GM20000 (cell line): ENCODE results near the gene CD68.

Experiments used
- DNase-seq: peaks from one replicate; pipeline ENCODE4 v3.0.0; 2012; ENCODE audit warnings: low spot score
- TF ChIP-seq, protein P1 (sequence below): IDR thresholded peaks from 2 replicates; pipeline ENCODE4 v1.5.1; 2012; ENCODE audit warnings: mild to moderate bottlenecking, control low read depth; ENCODE audit errors: extremely low read depth, missing control alignments

The CD68 gene

GRCh38 chr17:7577327-7578199, 1.9 kb upstream of the CD68 start:
- DNase-seq, result no peak
- TF ChIP-seq, protein P1, sequence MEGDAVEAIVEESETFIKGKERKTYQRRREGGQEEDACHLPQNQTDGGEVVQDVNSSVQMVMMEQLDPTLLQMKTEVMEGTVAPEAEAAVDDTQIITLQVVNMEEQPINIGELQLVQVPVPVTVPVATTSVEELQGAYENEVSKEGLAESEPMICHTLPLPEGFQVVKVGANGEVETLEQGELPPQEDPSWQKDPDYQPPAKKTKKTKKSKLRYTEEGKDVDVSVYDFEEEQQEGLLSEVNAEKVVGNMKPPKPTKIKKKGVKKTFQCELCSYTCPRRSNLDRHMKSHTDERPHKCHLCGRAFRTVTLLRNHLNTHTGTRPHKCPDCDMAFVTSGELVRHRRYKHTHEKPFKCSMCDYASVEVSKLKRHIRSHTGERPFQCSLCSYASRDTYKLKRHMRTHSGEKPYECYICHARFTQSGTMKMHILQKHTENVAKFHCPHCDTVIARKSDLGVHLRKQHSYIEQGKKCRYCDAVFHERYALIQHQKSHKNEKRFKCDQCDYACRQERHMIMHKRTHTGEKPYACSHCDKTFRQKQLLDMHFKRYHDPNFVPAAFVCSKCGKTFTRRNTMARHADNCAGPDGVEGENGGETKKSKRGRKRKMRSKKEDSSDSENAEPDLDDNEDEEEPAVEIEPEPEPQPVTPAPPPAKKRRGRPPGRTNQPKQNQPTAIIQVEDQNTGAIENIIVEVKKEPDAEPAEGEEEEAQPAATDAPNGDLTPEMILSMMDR, result no peak

GRCh38 chr17:7579834-7580603, 581 bp downstream of the CD68 start:
- TF ChIP-seq, protein P1, result no peak
- no peak for DNase-seq

GRCh38 chr17:7580604-7581575, 1.5 kb downstream of the CD68 start:
- TF ChIP-seq, protein P1, result no peak
- peak; percentile 5 for DNase-seq

DNA sequence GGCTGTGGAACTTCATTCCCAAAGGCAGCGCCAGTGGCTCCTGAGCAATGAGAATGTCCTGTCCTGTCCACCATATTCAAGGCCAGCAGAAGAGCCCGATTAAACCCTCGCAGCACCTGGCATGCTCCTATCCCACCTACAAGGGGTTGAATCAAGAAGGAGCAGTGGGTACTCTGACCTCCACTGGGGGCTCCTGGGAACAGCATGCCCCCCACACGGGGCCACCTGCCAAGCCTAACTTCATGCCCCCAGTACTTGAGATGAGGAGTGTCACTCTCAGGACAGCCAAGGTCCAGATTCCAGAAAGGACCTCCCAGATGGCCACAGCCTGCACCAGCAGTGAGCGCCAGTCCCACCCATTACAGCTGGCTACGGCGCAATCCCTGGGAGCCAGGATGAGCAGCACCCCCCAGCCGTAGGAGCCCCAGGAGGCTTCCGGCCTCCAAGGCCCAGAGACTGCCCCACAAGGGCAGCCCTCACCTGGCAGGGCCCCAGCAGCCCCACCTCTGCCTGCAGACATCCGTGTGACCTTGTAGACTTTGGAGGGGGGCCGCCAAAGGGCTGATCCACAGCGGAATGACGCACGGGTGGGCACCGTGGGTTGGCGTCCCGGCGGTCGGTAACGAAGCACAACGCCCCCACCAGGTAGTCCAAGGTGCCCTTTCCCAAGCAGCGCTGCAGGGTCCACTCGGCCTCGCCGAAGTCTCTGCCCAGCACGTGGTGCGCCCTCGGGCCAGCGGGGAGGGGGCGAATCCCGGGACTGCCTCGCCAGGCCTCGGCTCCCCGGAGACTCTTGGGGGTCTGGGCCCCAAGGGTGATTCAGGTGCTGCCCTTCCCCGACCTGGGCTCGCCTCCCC, 3.2 kb downstream of the CD68 start:
- TF ChIP-seq, protein P1, result no peak
- DNase-seq, result no peak

DNA sequence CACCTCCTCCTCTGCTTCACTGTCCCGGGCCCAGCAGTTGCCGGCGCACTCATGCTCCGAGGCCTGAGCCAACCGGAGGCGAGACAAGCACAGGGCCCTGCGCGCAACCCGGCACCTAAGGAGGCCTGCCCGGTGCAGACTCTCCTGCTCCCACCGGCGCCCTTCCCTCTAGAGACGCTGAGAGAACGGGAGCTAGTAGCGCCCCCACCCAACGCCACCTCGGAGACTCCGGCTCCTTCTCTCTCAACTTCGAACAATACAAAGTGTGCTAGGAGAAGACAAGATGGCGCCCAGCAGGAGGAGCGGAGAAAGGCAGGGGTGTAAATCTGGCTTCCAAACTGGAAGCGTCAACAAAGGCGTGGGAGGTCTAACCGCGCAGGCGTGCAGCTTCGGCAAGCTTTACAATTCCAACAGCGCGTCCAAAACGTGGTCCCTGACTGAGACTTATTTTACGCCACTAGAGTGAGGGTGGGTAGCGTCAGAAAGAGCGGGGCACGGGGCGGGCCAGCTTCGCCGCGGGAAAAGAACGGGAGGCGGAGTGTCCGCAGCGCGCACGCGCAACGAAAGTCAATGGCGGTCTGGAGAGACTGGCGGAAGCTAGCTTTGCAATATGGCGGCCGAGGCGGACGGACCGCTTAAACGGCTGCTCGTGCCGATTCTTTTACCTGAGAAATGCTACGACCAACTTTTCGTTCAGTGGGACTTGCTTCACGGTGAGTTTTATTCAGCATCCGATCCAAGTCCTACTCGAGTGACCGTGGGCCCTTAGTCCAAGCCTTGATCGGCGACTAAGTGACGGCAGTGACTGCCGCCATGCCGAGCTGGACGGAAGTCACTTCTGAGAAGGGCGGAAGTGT, 4.0 kb downstream of the CD68 start, which contains the start of gene MPDU1:
Gene MPDU1, plus strand, starts transcription at position 600 of the 857 bp plus-strand sequence. Its CDS starts 11 bp downstream, at position 611.
- peak; percentile 94 for DNase-seq
- TF ChIP-seq, protein P1, result no peak
